HUES48 (cell line): ENCODE results near the gene ERN2.
"Not testable (repeated sequence)": the region's sequence is repeated elsewhere in the genome, so short reads cannot be mapped to it uniquely, and the experiment has no call there.

Experiments used
- H3K27ac ChIP-seq: one replicate; pipeline ENCODE4 v1.7.0; 2013; ENCODE audit warnings: low read depth, low read length, inconsistent platforms
- H3K27me3 ChIP-seq: 2 replicates; pipeline ENCODE4 v1.6.1; 2013; ENCODE audit warnings: mild to moderate bottlenecking, low read length; ENCODE audit not compliant: control insufficient read depth, insufficient read depth
- H3K36me3 ChIP-seq: 2 replicates; pipeline ENCODE4 v1.6.1; 2013; ENCODE audit warnings: low read length; ENCODE audit not compliant: control insufficient read depth, insufficient read depth
- H3K4me1 ChIP-seq: 2 replicates; pipeline ENCODE4 v1.6.1; 2013; ENCODE audit warnings: mild to moderate bottlenecking, low read length; ENCODE audit not compliant: control insufficient read depth, insufficient read depth
- H3K4me3 ChIP-seq: 2 replicates; pipeline ENCODE4 v1.5.1; 2013; ENCODE audit warnings: mild to moderate bottlenecking, low read depth, low read length
- H3K9ac ChIP-seq: 2 replicates; pipeline ENCODE4 v1.6.1; 2013; ENCODE audit warnings: mild to moderate bottlenecking, low read depth, low read length, moderate library complexity
- H3K9me3 ChIP-seq: 2 replicates; pipeline ENCODE4 v1.6.1; 2013; ENCODE audit warnings: low read length; ENCODE audit not compliant: control insufficient read depth, insufficient read depth

Gene ERN2

DNA sequence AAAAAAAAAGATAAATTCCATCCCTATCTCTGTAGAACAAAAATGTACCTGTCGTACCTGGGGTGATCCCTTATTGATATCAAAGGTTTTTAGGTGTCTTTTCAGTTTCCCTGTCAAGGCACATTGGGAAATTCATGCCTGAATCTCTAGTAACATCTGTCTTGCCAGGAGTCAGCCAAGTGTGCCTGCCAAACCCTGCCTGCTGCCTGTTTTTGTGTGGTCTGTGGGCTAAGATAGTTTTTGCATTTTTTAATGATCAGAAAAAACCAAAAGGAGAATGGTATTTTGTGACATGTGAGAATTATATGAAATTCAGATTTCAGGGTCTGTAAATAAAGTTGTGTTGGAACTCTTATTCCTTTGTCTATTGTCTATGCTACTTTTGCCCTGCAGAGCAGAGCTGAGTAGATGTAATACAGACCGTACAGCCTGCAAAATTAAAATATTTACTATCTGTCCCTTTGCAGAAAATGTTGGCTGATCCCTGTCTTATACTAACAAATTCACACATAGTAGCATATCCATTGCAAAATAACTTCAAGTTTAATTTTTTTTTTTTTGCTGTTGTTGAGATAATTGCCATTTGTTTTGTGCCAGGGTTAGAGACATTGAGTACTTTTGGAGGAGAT lies 28.8 kb upstream of the ERN2 start:
- H3K27me3 ChIP-seq = no peaks in the 10 kb centered on the region
- H3K9me3 ChIP-seq = no peaks in the 10 kb centered on the region

DNA sequence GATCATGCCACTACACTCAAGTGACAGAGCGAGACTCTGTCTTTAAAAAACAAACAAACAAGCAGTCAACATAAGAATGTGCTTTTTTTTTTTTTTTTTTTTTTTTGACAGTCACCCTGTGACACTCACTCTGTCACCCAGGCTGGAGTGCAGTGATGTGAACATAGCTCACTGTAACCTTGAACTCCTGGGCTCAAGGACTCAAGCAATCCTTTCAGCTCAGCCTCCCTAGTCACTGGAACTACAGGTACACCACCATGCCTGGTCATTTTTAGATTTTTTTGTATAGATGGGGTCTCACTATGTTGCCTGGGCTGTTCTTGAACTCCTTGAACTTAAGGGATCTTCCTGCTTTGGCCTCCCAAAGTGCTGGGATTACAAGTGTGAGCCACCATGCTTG lies 26.5 kb upstream of the ERN2 start:
- no peak overlapping the region for H3K27ac ChIP-seq
- no peak overlapping the region for H3K4me3 ChIP-seq
- H3K9ac ChIP-seq = no peak overlapping the region
- H3K27me3 ChIP-seq = no peaks in the 10 kb centered on the region
- H3K36me3 ChIP-seq = no peaks in the 10 kb centered on the region
- H3K9me3 ChIP-seq = no peaks in the 10 kb centered on the region
- no peaks in the 10 kb centered on the region for H3K4me1 ChIP-seq

More for the DNA sequence above, 28.8 kb upstream of the ERN2 start:
- no peaks in the 10 kb centered on the region for H3K4me1 ChIP-seq
- no peak overlapping the region for H3K9ac ChIP-seq
- no peak overlapping the region for H3K27ac ChIP-seq
- H3K36me3 ChIP-seq = no peaks in the 10 kb centered on the region
- no peak overlapping the region for H3K4me3 ChIP-seq

DNA sequence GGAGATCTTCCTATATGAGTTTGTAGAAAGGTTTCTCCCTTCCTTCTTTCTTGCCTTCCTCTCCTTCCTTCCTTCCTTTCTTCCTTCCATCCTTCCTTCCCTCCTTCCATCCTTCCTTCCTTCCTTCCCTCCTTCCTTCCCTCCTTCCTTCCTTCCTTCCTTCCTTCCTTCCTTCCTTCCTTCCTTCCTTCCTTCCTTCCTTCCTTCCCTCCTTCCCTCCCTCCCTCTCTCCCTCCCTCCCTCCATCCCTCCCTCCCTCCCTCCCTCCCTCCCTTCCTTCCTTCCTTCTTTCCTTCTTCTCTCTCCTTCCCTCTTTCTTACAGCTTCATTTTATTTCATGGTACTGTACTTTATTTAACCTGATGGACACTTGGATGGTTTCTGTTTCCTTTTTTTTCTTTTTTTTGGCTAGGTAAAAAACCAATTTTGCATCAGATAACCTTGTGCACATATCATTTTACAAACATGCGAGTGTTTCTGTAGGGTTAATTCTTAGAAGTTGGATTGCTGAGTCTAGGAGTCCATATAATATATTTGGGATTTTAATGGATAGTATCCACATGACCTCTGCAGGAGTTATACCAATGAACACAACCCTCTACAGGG lies 24.5 kb upstream of the ERN2 start:
- H3K9ac ChIP-seq, H3K4me1 ChIP-seq, H3K27ac ChIP-seq, H3K9me3 ChIP-seq, H3K4me3 ChIP-seq, H3K36me3 ChIP-seq, H3K27me3 ChIP-seq: not testable (repeated sequence)

DNA sequence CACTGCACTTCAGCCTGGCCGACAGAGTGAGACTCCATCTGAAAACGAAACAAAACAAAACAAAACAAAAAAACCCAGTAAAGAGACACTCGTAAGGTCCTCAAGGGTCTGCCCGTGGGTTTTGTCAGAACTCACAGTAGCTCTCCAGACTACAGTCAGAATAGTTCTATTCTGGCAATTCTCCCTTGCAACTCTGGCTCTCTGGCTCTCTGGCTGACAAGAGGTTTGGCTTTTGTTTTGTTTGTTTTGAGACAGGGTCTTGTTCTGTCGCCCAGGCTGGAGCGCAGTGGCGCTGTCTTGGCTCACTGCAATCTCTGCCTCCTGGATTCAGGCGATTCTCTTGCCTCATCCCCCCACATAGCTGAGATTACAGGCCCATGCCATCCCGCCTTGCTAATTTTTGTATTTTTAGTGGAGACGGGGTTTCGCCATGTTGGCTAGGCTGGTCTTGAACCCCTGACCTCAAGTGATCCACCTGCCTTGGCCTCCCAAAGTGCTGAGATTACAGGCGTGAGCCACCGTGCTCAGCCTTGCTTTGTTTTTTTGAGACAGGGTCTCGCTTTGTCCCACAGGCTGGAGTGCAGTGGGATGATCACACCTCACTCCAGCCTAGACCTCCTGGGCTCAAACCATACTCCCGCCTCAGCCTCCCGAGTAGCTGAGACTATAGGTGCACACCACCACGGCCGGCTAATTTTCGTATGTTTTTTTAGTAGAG lies 21.3 kb upstream of the ERN2 start:
- no peak overlapping the region for H3K9ac ChIP-seq
- H3K36me3 ChIP-seq = no peaks in the 10 kb centered on the region
- no peaks in the 10 kb centered on the region for H3K9me3 ChIP-seq
- H3K4me3 ChIP-seq = no peak overlapping the region
- peaks cover 7% of the 10 kb centered on the region for H3K4me1 ChIP-seq
- H3K27ac ChIP-seq = no peak overlapping the region
- H3K27me3 ChIP-seq = no peaks in the 10 kb centered on the region

- H3K27ac ChIP-seq = no peak overlapping the region
- no peaks in the 10 kb centered on the region for H3K9me3 ChIP-seq
- no peak overlapping the region for H3K9ac ChIP-seq
- peaks cover 7% of the 10 kb centered on the region for H3K4me1 ChIP-seq
- H3K27me3 ChIP-seq = no peaks in the 10 kb centered on the region
- no peaks in the 10 kb centered on the region for H3K36me3 ChIP-seq
- H3K4me3 ChIP-seq = no peak overlapping the region
Measured at GRCh38 chr16:23729503-23730424, 16.7 kb upstream of the ERN2 start.

- Histone ChIP-seq H3K4me1 (peaks cover 7% of the 10 kb centered on the region), H3K27ac (no peak overlapping the region)
Measured at GRCh38 chr16:23728112-23728477, 15.1 kb upstream of the ERN2 start.

GRCh38 chr16:23726710-23727109 lies 13.7 kb upstream of the ERN2 start:
- Histone ChIP-seq H3K36me3 (no peaks in the 10 kb centered on the region), H3K27ac (no peak overlapping the region), H3K4me1 (peaks cover 7% of the 10 kb centered on the region), H3K27me3 (no peaks in the 10 kb centered on the region), H3K9me3 (no peaks in the 10 kb centered on the region), H3K4me3 (no peak overlapping the region), H3K9ac (no peak overlapping the region)

More at GRCh38 chr16:23728112-23728477, 15.1 kb upstream of the ERN2 start:
- Histone ChIP-seq H3K9me3 (no peaks in the 10 kb centered on the region), H3K36me3 (no peaks in the 10 kb centered on the region), H3K27me3 (no peaks in the 10 kb centered on the region), H3K9ac (no peak overlapping the region), H3K4me3 (no peak overlapping the region)

- H3K4me1 ChIP-seq = peaks cover 4% of the 10 kb centered on the region
- H3K4me3 ChIP-seq = no peak overlapping the region
- no peaks in the 10 kb centered on the region for H3K27me3 ChIP-seq
- no peak overlapping the region for H3K27ac ChIP-seq
- no peaks in the 10 kb centered on the region for H3K9me3 ChIP-seq
- no peak overlapping the region for H3K9ac ChIP-seq
- no peaks in the 10 kb centered on the region for H3K36me3 ChIP-seq
Measured at GRCh38 chr16:23724785-23725131, 11.7 kb upstream of the ERN2 start.

GRCh38 chr16:23724096-23724784 lies 11.2 kb upstream of the ERN2 start:
- Histone ChIP-seq H3K9ac (no peak overlapping the region), H3K27ac (no peak overlapping the region), H3K4me1 (no peaks in the 10 kb centered on the region), H3K27me3 (no peaks in the 10 kb centered on the region), H3K4me3 (no peak overlapping the region), H3K9me3 (no peaks in the 10 kb centered on the region), H3K36me3 (no peaks in the 10 kb centered on the region)

DNA sequence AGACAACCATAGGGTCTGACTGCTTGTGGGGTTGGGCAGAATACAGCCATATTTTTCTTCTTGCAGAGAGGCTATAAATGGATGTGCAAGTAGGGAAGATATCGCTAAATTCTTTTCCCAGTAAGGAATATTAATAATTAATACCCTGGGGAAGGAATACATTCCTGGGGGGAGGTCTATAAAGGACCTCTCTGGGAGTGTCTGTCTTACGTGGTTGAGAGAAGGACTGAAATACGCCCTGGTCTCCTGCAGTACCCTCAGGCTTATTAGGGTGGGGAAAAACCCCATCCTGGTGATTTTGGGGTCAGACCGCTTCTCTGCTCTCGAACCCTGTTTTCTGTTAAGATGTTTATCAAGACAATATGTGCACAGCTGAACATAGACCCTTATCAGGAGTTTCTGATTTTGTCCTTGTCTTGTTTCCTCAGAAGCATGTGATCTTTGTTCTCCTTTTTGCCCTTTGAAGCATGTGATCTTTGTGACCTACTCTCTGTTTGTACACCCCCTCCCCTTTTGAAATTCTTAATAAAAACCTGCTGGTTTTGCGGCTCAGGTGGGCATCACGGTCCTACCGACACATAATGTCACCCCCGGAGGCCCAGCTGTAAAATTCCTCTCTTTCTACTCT lies 9.7 kb upstream of the ERN2 start:
- H3K27ac ChIP-seq, H3K27me3 ChIP-seq, H3K4me3 ChIP-seq, H3K36me3 ChIP-seq, H3K9ac ChIP-seq, H3K4me1 ChIP-seq, H3K9me3 ChIP-seq: not testable (repeated sequence)
